GM12878 (cell line): ENCODE results near the gene ZNF814. TPM values are rescaled to one million over a fixed set of nuclear protein-coding genes. Genes with fewer than 3 reads are reported as not detected.

Source experiments
- ATAC-seq: fragments of 200-7000 bp; cut with Tn5 transposase; 3 replicates; pipeline ENCODE4 v1.9.1; 2020; ENCODE audit warnings: mild to moderate bottlenecking, moderate library complexity
- BruUV-seq: library from RNA; stranded (reverse); fragments of 400-500 nt; replicated peaks from 2 replicates; lab custom pipeline; 2021; lab: Mats Ljungman, UMichigan
- CTCF ChIA-PET: fragments of 300-600 bp; sonication (Branson Sonifier 250); formaldehyde crosslinking; extraction: SDS; loops from one replicate; lab custom pipeline; 2021; ENCODE audit warnings: inconsistent platforms; lab: Yijun Ruan, JAX
- POLR2A ChIA-PET: fragments of 350-600 bp; formaldehyde crosslinking; extraction: SDS; loops from one replicate; lab custom pipeline; 2021; ENCODE audit warnings: inconsistent platforms; lab: Charles Lee
- RAD21 ChIA-PET: fragments of 300-600 bp; sonication (Branson Sonifier 250); formaldehyde crosslinking; loops from one replicate; lab custom pipeline; 2023; ENCODE audit warnings: antibody characterized with exemption; ENCODE audit not compliant: unreplicated experiment; lab: Charles Lee
- SMC1A ChIA-PET: fragments of 300-600 bp; sonication (Branson Sonifier 250); formaldehyde crosslinking; loops from one replicate; lab custom pipeline; 2023; ENCODE audit not compliant: unreplicated experiment, uncharacterized antibody; lab: Charles Lee
- DNase-seq: peaks from one replicate; pipeline ENCODE4 v3.0.0-alpha.2; 2011; ENCODE audit warnings: low read depth, low spot score
- FAIRE-seq: peaks from 3 replicates; lab custom pipeline; 2011; peaks lifted over from hg19 to GRCh38; lab: Jason Lieb, UNC
- H2AFZ ChIP-seq: 2 replicates; pipeline ENCODE4 v1.6.0; 2011; ENCODE audit warnings: low read depth, low read length, control low read depth; ENCODE audit not compliant: control insufficient read depth
- H3K27ac ChIP-seq: 2 replicates; pipeline ENCODE4 v1.5.1; 2011; ENCODE audit warnings: control low read depth; ENCODE audit not compliant: control insufficient read depth, insufficient read depth
- H3K27me3 ChIP-seq, 2 experiments: replicated peaks in 1 of 2; 2 replicates each; pipeline versions ENCODE4 v1.6.0 to v1.6.1; 2011; ENCODE audit warnings: low read length in 1 of 2; ENCODE audit not compliant: control insufficient read depth in 2 of 2, insufficient read depth in 2 of 2
- H3K36me3 ChIP-seq, 2 experiments: 2 replicates each; pipeline ENCODE4 v1.5.1; 2011; ENCODE audit warnings: low read length in 1 of 2; ENCODE audit not compliant: control insufficient read depth in 2 of 2, insufficient read depth in 2 of 2
- H3K4me1 ChIP-seq: 2 replicates; pipeline ENCODE4 v1.6.1; 2011; ENCODE audit warnings: mild to moderate bottlenecking, low read length, moderate library complexity, mixed read lengths; ENCODE audit not compliant: control insufficient read depth, insufficient read depth
- H3K4me2 ChIP-seq: 2 replicates; pipeline ENCODE4 v1.6.0; 2011; ENCODE audit warnings: control low read depth; ENCODE audit not compliant: control insufficient read depth, insufficient read depth
- H3K4me3 ChIP-seq: fragments of 200-600 bp; sonication (generic); 2 replicates; pipeline ENCODE4 v1.5.1; 2016
- H3K79me2 ChIP-seq: 2 replicates; pipeline ENCODE4 v1.6.0; 2011; ENCODE audit warnings: low read length; ENCODE audit not compliant: control insufficient read depth, insufficient read depth
- H3K9ac ChIP-seq: 2 replicates; pipeline ENCODE4 v1.8.0; 2011; ENCODE audit warnings: low read length, control low read depth, mixed read lengths; ENCODE audit not compliant: control insufficient read depth, insufficient read depth
- H3K9me3 ChIP-seq: replicated peaks from 3 replicates; pipeline ENCODE4 v1.5.1; 2011; ENCODE audit warnings: mild to moderate bottlenecking, low read length; ENCODE audit not compliant: control insufficient read depth, insufficient read depth
- H4K20me1 ChIP-seq: 2 replicates; pipeline ENCODE4 v1.6.0; 2011; ENCODE audit not compliant: control insufficient read depth, insufficient read depth
- BCL11A ChIP-seq: IDR thresholded peaks from 2 replicates; pipeline ENCODE4 v1.6.1; 2011; ENCODE audit warnings: low read depth, low read length
- BHLHE40 ChIP-seq, 2 experiments: fragments of 450-650 bp in 1 of 2; IDR thresholded peaks; 2 replicates each; pipeline ENCODE4 v1.6.1; 2011 to 2017; ENCODE audit warnings: low read depth in 2 of 2, borderline replicate concordance in 1 of 2, improper control_type of control experiment in 1 of 2, low read length in 1 of 2, mild to moderate bottlenecking in 1 of 2
- BMI1 ChIP-seq: fragments of 450-650 bp; IDR thresholded peaks from 2 replicates; pipeline ENCODE4 v1.6.1; 2016; ENCODE audit warnings: mild to moderate bottlenecking, moderate library complexity, borderline replicate concordance
- CBFB ChIP-seq: IDR thresholded peaks from 2 replicates; pipeline ENCODE4 v1.6.1; 2016; ENCODE audit warnings: antibody characterized with exemption, low read depth
- CBX5 ChIP-seq: sonication (generic); IDR thresholded peaks from 2 replicates; pipeline ENCODE4 v1.6.1; 2016; ENCODE audit warnings: low read depth, moderate library complexity, mild to moderate bottlenecking, inconsistent platforms
- E2F8 ChIP-seq: fragments of 450-650 bp; IDR thresholded peaks from 2 replicates; pipeline ENCODE4 v1.6.1; 2018; ENCODE audit warnings: mild to moderate bottlenecking, low read depth, moderate library complexity; ENCODE audit not compliant: partially characterized antibody
- HSF1 ChIP-seq: fragments of 150-350 bp; IDR thresholded peaks from 2 replicates; pipeline ENCODE4 v1.6.1; 2014; ENCODE audit warnings: mild to moderate bottlenecking, low read depth, low read length
- MYC ChIP-seq: IDR thresholded peaks from 2 replicates; pipeline ENCODE4 v1.6.1; 2011; ENCODE audit warnings: mild to moderate bottlenecking, low read length, moderate library complexity, inconsistent platforms; ENCODE audit not compliant: insufficient read depth, insufficient replicate concordance, insufficient read length, severe bottlenecking
- RAD51 ChIP-seq: fragments of 450-650 bp; IDR thresholded peaks from 2 replicates; pipeline ENCODE4 v1.6.1; 2016; ENCODE audit warnings: moderate library complexity, mild to moderate bottlenecking, inconsistent platforms
- RCOR1 ChIP-seq: conservative IDR thresholded peaks from 2 replicates; pipeline ENCODE4 v1.6.1; 2012; ENCODE audit warnings: low read depth, low read length, improper control_type of control experiment
- SMAD1 ChIP-seq: fragments of 450-650 bp; IDR thresholded peaks from 2 replicates; pipeline ENCODE4 v1.6.1; 2018; ENCODE audit warnings: mild to moderate bottlenecking, low read depth; ENCODE audit not compliant: partially characterized antibody
- TBL1XR1 ChIP-seq: IDR thresholded peaks from 2 replicates; pipeline ENCODE4 v1.6.1; 2012; ENCODE audit warnings: low read depth, low read length, improper control_type of control experiment
- ZNF274 ChIP-seq: IDR thresholded peaks from one replicate; pipeline ENCODE4 v1.8.0; 2011; ENCODE audit not compliant: insufficient read length, insufficient read depth
- WGBS: methylation state at CpG from one replicate; pipeline ENCODE4 v1.1.6; 2016; ENCODE audit warnings: low lambda C conversion rate; ENCODE audit not compliant: insufficient replicate concordance, insufficient coverage; ENCODE audit errors: missing lambda C conversion rate; 5-methylcytosine and 5-hydroxymethylcytosine counted together
- in situ Hi-C: fragments of 300-500 bp; cut with MboI; formaldehyde crosslinking; loops from 9 replicates; pipeline ENCODE4 v1.14.3; 2018; ENCODE audit warnings: mixed read lengths
- intact Hi-C: fragments of 100-400 bp; cut with micrococcal nuclease; formaldehyde crosslinking; loops from one replicate; pipeline ENCODE4 v1.14.2; 2022; ENCODE audit not compliant: unreplicated experiment
- polyA plus RNA-seq, 11 experiments: library from polyadenylated mRNA; depleted of rRNA in 4 of 11; unstranded in 6 of 11; stranded (reverse) in 5 of 11; fragments of >200 nt; fragmentation: Nextera tagmentation in 4 of 11; fragmentation: Illumina TruSeq in 1 of 11; extraction: Ambion mirVana in 4 of 11; extraction: Trizol in 1 of 11; gene quantifications; 1 replicate in 1 of 11; 2 replicates in 10 of 11; pipeline versions ENCODE4 v1.2.1 to v1.2.3, GENCODE V29; 2011 to 2016; ENCODE audit warnings: inconsistent platforms in 2 of 11, missing spikeins in 2 of 11, low read depth in 1 of 11
- total RNA-seq, 4 experiments: library from RNA; depleted of rRNA in 3 of 4; stranded (reverse); fragments of >200 nt in 3 of 4; fragmentation: Illumina TruSeq in 1 of 4; extraction: Trizol in 1 of 4; gene quantifications; 2 replicates each; pipeline versions ENCODE4 v1.2.1 to v1.2.3, GENCODE V29; 2013 to 2021
- TF ChIP-seq, protein P1 (sequence below): fragments of 450-650 bp; conservative IDR thresholded peaks from 2 replicates; pipeline ENCODE4 v1.6.1; 2017; ENCODE audit warnings: mild to moderate bottlenecking, moderate library complexity
- TF ChIP-seq, protein P2 (sequence below): fragments of 450-650 bp; IDR thresholded peaks from 2 replicates; pipeline ENCODE4 v1.6.1; 2017; ENCODE audit warnings: borderline replicate concordance

Gene ZNF814
- total and polyA plus RNA-seq, 10 of the 15 experiments (the other 5 are each of a cell fraction or from before 2014, with no cell fraction given), result 10.9 to 31.0 (median 21.6) TPM

GRCh38 chr19:57903618-57904184 is 14.9 kb upstream of the ZNF814 start (continued):
- TF ChIP-seq, protein P1, sequence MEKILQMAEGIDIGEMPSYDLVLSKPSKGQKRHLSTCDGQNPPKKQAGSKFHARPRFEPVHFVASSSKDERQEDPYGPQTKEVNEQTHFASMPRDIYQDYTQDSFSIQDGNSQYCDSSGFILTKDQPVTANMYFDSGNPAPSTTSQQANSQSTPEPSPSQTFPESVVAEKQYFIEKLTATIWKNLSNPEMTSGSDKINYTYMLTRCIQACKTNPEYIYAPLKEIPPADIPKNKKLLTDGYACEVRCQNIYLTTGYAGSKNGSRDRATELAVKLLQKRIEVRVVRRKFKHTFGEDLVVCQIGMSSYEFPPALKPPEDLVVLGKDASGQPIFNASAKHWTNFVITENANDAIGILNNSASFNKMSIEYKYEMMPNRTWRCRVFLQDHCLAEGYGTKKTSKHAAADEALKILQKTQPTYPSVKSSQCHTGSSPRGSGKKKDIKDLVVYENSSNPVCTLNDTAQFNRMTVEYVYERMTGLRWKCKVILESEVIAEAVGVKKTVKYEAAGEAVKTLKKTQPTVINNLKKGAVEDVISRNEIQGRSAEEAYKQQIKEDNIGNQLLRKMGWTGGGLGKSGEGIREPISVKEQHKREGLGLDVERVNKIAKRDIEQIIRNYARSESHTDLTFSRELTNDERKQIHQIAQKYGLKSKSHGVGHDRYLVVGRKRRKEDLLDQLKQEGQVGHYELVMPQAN, result no peak
- no peak for TF ChIP-seq TBL1XR1

- H3K27me3 ChIP-seq, result no peaks in the 10 kb centered on the region
- TF ChIP-seq RAD51, result no peak
- no peak for TF ChIP-seq CBX5
- no peak for TF ChIP-seq RCOR1
- no peak for TF ChIP-seq BHLHE40 (IDR thresholded peaks at IDR 0.05; ENCODE audit: borderline replicate concordance in 1 of 2, low read depth in 2 of 2, low read length in 1 of 2)
- no peak for TF ChIP-seq SMAD1
- no peak for TF ChIP-seq BCL11A
- no peak for TF ChIP-seq HSF1
- TF ChIP-seq CBFB, result no peak
- no peak for TF ChIP-seq BMI1
- no peak for TF ChIP-seq MYC
- no peak for TF ChIP-seq E2F8
- no peak for TF ChIP-seq ZNF274
- TF ChIP-seq, protein P2, sequence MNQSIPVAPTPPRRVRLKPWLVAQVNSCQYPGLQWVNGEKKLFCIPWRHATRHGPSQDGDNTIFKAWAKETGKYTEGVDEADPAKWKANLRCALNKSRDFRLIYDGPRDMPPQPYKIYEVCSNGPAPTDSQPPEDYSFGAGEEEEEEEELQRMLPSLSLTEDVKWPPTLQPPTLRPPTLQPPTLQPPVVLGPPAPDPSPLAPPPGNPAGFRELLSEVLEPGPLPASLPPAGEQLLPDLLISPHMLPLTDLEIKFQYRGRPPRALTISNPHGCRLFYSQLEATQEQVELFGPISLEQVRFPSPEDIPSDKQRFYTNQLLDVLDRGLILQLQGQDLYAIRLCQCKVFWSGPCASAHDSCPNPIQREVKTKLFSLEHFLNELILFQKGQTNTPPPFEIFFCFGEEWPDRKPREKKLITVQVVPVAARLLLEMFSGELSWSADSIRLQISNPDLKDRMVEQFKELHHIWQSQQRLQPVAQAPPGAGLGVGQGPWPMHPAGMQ, result no peak
Measured at GRCh38 chr19:57900311-57900710, 11.5 kb upstream of the ZNF814 start.

More at GRCh38 chr19:57900311-57900710, 11.5 kb upstream of the ZNF814 start:
- intact Hi-C loops (no loop called here), in situ Hi-C loops (no loop called here)
- CTCF ChIA-PET, result interaction anchor here (1.0 to 1.3 kb wide), 2 partner anchors 13 to 798 kb away, joined by 3 to 4 read pairs; no protein-coding TSS in a partner anchor
- WGBS, result 96% methylated on average over 5 of the region's 5 CpGs
- H3K27ac ChIP-seq, result no peak overlapping the region
- SMC1A ChIA-PET, result no interaction called here
- ATAC-seq (no peak), FAIRE-seq (no peak), DNase-seq (no peak)
- no peak overlapping the region for H3K4me2 ChIP-seq
- no peak overlapping the region for H2AFZ ChIP-seq
- no TSS peak for BruUV-seq
- H3K79me2 ChIP-seq, result no peaks in the 10 kb centered on the region
- POLR2A ChIA-PET, result no interaction called here
- no peak overlapping the region for H3K9ac ChIP-seq
- RAD21 ChIA-PET, result no interaction called here
- H3K9me3 ChIP-seq, result no peaks in the 10 kb centered on the region; the same call in 2 of the 3 replicates
- no peaks in the 10 kb centered on the region for H4K20me1 ChIP-seq
- H3K4me1 ChIP-seq, result no peaks in the 10 kb centered on the region
- no peak overlapping the region for H3K4me3 ChIP-seq
- no peaks in the 10 kb centered on the region for H3K36me3 ChIP-seq
